K562 (cell line): ENCODE data around the gene STAT4. TPM values are rescaled to one million over a fixed set of nuclear protein-coding genes. Genes with fewer than 3 reads are reported as not detected.

Experiments
- ATAC-seq: fragments of 200-7000 bp; cut with Tn5 transposase; 3 replicates; pipeline ENCODE4 v1.9.1; 2020; ENCODE audit warnings: moderate library complexity
- BruUV-seq: library from RNA; stranded (reverse); fragments of 400-500 nt; replicated peaks from 2 replicates; lab custom pipeline; 2021; lab: Mats Ljungman, UMichigan
- CTCF ChIA-PET: fragments of 300-600 bp; formaldehyde crosslinking; extraction: SDS; loops from one replicate; lab custom pipeline; 2021; ENCODE audit warnings: low intra/inter-chr PET ratio; lab: Yijun Ruan, JAX
- POLR2A ChIA-PET: fragments of 300-600, 350-650 bp; sonication (Branson Sonifier 250); formaldehyde crosslinking; extraction: SDS; loops from one replicate; lab custom pipeline; 2021; ENCODE audit warnings: antibody characterized with exemption, inconsistent platforms; lab: Yijun Ruan, JAX
- DNase-seq, 4 experiments: peaks; one replicate each; pipeline versions ENCODE4 v3.0.0 to v3.0.0-alpha.2; 2011 to 2018; ENCODE audit warnings: low spot score in 3 of 4, mixed read lengths in 3 of 4; ENCODE audit errors: extremely low read depth in 1 of 4
- FAIRE-seq: peaks from 2 replicates; lab custom pipeline; 2011; peaks lifted over from hg19 to GRCh38; lab: Jason Lieb, UNC
- H2AFZ ChIP-seq: 2 replicates; pipeline ENCODE4 v1.6.0; 2011; ENCODE audit warnings: low read depth, low read length, control low read depth, inconsistent platforms
- H3K27ac ChIP-seq: fragments of 200-600 bp; 3 replicates; pipeline ENCODE4 v1.8.0; 2011; ENCODE audit warnings: low read depth, mild to moderate bottlenecking, control low read depth, inconsistent platforms, low read length, moderate library complexity, mixed read lengths; ENCODE audit errors: extremely low read depth
- H3K27me3 ChIP-seq, 2 experiments: fragments of 300-600 bp in 1 of 2; 2 replicates in 1 of 2; 3 replicates in 1 of 2; pipeline versions ENCODE4 v1.6.0 to v1.8.0; 2011; ENCODE audit warnings: inconsistent platforms in 2 of 2, low read length in 2 of 2, mild to moderate bottlenecking in 1 of 2, mixed read lengths in 1 of 2, moderate library complexity in 1 of 2; ENCODE audit not compliant: control insufficient read depth in 2 of 2, insufficient read depth in 2 of 2
- H3K36me3 ChIP-seq: fragments of 300-600 bp; 3 replicates; pipeline ENCODE4 v1.8.0; 2011; ENCODE audit warnings: mild to moderate bottlenecking, low read length, inconsistent platforms; ENCODE audit not compliant: control insufficient read depth, insufficient read depth
- H3K4me1 ChIP-seq, 2 experiments: fragments of 200-600 bp in 1 of 2; replicated peaks in 1 of 2; 2 replicates in 1 of 2; 3 replicates in 1 of 2; pipeline versions ENCODE4 v1.5.1 to v1.8.0; 2011; ENCODE audit warnings: inconsistent platforms in 2 of 2, low read length in 2 of 2, mild to moderate bottlenecking in 1 of 2, mixed read lengths in 1 of 2, moderate library complexity in 1 of 2; ENCODE audit not compliant: control insufficient read depth in 2 of 2, insufficient read depth in 2 of 2
- H3K4me2 ChIP-seq: 2 replicates; pipeline ENCODE4 v1.6.1; 2011; ENCODE audit warnings: low read length, control low read depth, inconsistent platforms, mixed read lengths; ENCODE audit not compliant: insufficient read depth
- H3K4me3 ChIP-seq: fragments of 200-600 bp; sonication (generic), shearing (Covaris generic); 2 replicates; pipeline ENCODE4 v1.5.1; 2016; ENCODE audit warnings: control low read depth, inconsistent platforms
- H3K79me2 ChIP-seq: fragments of 200-600 bp; 3 replicates; pipeline ENCODE4 v1.8.0; 2011; ENCODE audit warnings: low read length, inconsistent platforms; ENCODE audit not compliant: control insufficient read depth, insufficient read depth
- H3K9ac ChIP-seq, 2 experiments: 2 replicates each; pipeline versions ENCODE4 v1.6.0 to v1.6.1; 2011; ENCODE audit warnings: low read depth in 2 of 2, low read length in 2 of 2, control low read depth in 1 of 2, inconsistent platforms in 1 of 2, mild to moderate bottlenecking in 1 of 2, mixed read lengths in 1 of 2; ENCODE audit not compliant: insufficient read depth in 1 of 2
- H3K9me1 ChIP-seq: one replicate; pipeline ENCODE4 v1.6.0; 2011; ENCODE audit warnings: inconsistent platforms, mild to moderate bottlenecking, low read length, moderate library complexity; ENCODE audit not compliant: control insufficient read depth, insufficient read depth
- H3K9me3 ChIP-seq: replicated peaks from 2 replicates; pipeline ENCODE4 v1.5.1; 2011; ENCODE audit warnings: low read depth, low read length, inconsistent platforms; ENCODE audit not compliant: control insufficient read depth, insufficient read depth
- H4K20me1 ChIP-seq: replicated peaks from 2 replicates; pipeline ENCODE4 v1.6.1; 2011; ENCODE audit warnings: low read length, inconsistent platforms, mixed read lengths; ENCODE audit not compliant: control insufficient read depth, insufficient read depth
- CBFA2T3 ChIP-seq: fragments of 450-650 bp; IDR thresholded peaks from 2 replicates; pipeline ENCODE4 v1.6.1; 2017
- EHMT2 ChIP-seq: fragments of 450-650 bp; IDR thresholded peaks from 2 replicates; pipeline ENCODE4 v1.6.1; 2018; ENCODE audit warnings: antibody characterized with exemption
- FUS ChIP-seq: fragments of 200-400 bp; formaldehyde crosslinking; optimal IDR thresholded peaks from 2 replicates; pipeline ENCODE3; 2017; ENCODE audit warnings: low read depth, low read length
- IFI16 ChIP-seq: fragments of 250-450 bp; sonication (Bioruptor Pico); IDR thresholded peaks from 2 replicates; pipeline ENCODE4 v2.1.2; 2022; ENCODE audit warnings: mild to moderate bottlenecking, inconsistent platforms
- LCOR ChIP-seq: sonication (generic); formaldehyde crosslinking; IDR thresholded peaks from 2 replicates; pipeline ENCODE4 v1.8.0; 2022; ENCODE audit warnings: mild to moderate bottlenecking, missing genetic modification reagents
- MCM5 ChIP-seq: fragments of 450-650 bp; IDR thresholded peaks from 2 replicates; pipeline ENCODE4 v1.6.1; 2016; ENCODE audit warnings: low read depth
- MECOM ChIP-seq: fragments of 250-450 bp; sonication (Bioruptor Pico); IDR thresholded peaks from 2 replicates; pipeline ENCODE4 v1.8.0; 2022; ENCODE audit warnings: inconsistent platforms
- MED1 ChIP-seq: sonication (generic); formaldehyde crosslinking; IDR thresholded peaks from 2 replicates; pipeline ENCODE4 v1.8.1; 2023; ENCODE audit warnings: missing genetic modification reagents, borderline replicate concordance
- MIER1 ChIP-seq: fragments of 450-650 bp; IDR thresholded peaks from 2 replicates; pipeline ENCODE4 v1.6.1; 2016; ENCODE audit warnings: antibody characterized with exemption, mild to moderate bottlenecking, low read depth
- NBN ChIP-seq: fragments of 450-650 bp; IDR thresholded peaks from 2 replicates; pipeline ENCODE4 v1.6.1; 2016; ENCODE audit warnings: low read depth, mild to moderate bottlenecking
- NFIC ChIP-seq: fragments of 450-650 bp; IDR thresholded peaks from 2 replicates; pipeline ENCODE4 v1.6.1; 2017; ENCODE audit warnings: mild to moderate bottlenecking, inconsistent platforms
- STAG1 ChIP-seq: sonication (generic); formaldehyde crosslinking; IDR thresholded peaks from 2 replicates; pipeline ENCODE4 v1.5.0; 2020; ENCODE audit warnings: missing genetic modification reagents, borderline replicate concordance
- TAF1 ChIP-seq: IDR thresholded peaks from 2 replicates; pipeline ENCODE4 v1.6.1; 2011; ENCODE audit warnings: mild to moderate bottlenecking, low read length, moderate library complexity; ENCODE audit not compliant: insufficient read depth, control insufficient read depth, severe bottlenecking; ENCODE audit errors: extremely low read depth
- YY1 ChIP-seq, 3 experiments: IDR thresholded peaks; 2 replicates each; pipeline ENCODE4 v1.6.1; 2011; ENCODE audit warnings: low read length in 2 of 3, mild to moderate bottlenecking in 2 of 3, moderate library complexity in 2 of 3, borderline replicate concordance in 1 of 3, control low read depth in 1 of 3, low read depth in 1 of 3; ENCODE audit not compliant: insufficient read depth in 3 of 3, insufficient replicate concordance in 2 of 3, control insufficient read depth in 1 of 3, insufficient read length in 1 of 3; ENCODE audit errors: extremely low read depth in 1 of 3
- ZNF134 ChIP-seq: fragments of 250-450 bp; sonication (Bioruptor Pico); conservative IDR thresholded peaks from 2 replicates; pipeline ENCODE4 v1.4.0; 2020
- ZNF174 ChIP-seq: fragments of 250-450 bp; sonication (Bioruptor Pico); IDR thresholded peaks from 2 replicates; pipeline ENCODE4 v1.4.0; 2020; ENCODE audit warnings: mild to moderate bottlenecking
- ZNF239 ChIP-seq: fragments of 250-450 bp; sonication (Bioruptor Pico); IDR thresholded peaks from 2 replicates; pipeline ENCODE4 v1.4.0; 2020; ENCODE audit warnings: mild to moderate bottlenecking
- ZNF311 ChIP-seq: fragments of 250-450 bp; sonication (Bioruptor Pico); IDR thresholded peaks from 2 replicates; pipeline ENCODE4 v1.4.0; 2020; ENCODE audit warnings: mild to moderate bottlenecking, moderate library complexity
- ZNF785 ChIP-seq: fragments of 250-450 bp; sonication (Bioruptor Pico); IDR thresholded peaks from 2 replicates; pipeline ENCODE4 v1.4.0; 2020; ENCODE audit warnings: mild to moderate bottlenecking
- WGBS: fragments of 100-300 bp; shearing (Covaris generic); methylation state at CpG from one replicate; pipeline ENCODE4 v1.1.6; 2016; ENCODE audit warnings: low coverage, mixed read lengths; ENCODE audit not compliant: insufficient coverage; ENCODE audit errors: missing lambda C conversion rate; 5-methylcytosine and 5-hydroxymethylcytosine counted together
- in situ Hi-C: fragments of 300-500 bp; cut with MboI; formaldehyde crosslinking; loops from 4 replicates; pipeline ENCODE4 v1.15.0; 2018; ENCODE audit warnings: inconsistent platforms, mixed read lengths
- intact Hi-C: fragments of 100-400 bp; cut with micrococcal nuclease; formaldehyde crosslinking; loops from 2 replicates; pipeline ENCODE4 v1.14.2; 2022
- polyA plus RNA-seq, 8 experiments: library from polyadenylated mRNA; depleted of rRNA in 4 of 8; stranded (reverse) in 5 of 8; unstranded in 3 of 8; fragments of >200 nt; fragmentation: Nextera tagmentation in 2 of 8; fragmentation: Illumina TruSeq in 1 of 8; extraction: Ambion mirVana in 2 of 8; extraction: Trizol in 1 of 8; gene quantifications; 2 replicates each; pipeline versions ENCODE4 v1.2.1 to v1.2.3, GENCODE V29; 2011 to 2014; ENCODE audit warnings: inconsistent platforms in 1 of 8, missing spikeins in 1 of 8
- total RNA-seq, 7 experiments: library from RNA; depleted of rRNA in 6 of 7; stranded (reverse); fragments of >200 nt in 6 of 7; fragmentation: Illumina TruSeq in 2 of 7; extraction: Trizol in 2 of 7; gene quantifications; 2 replicates each; pipeline versions ENCODE4 v1.2.1 to v1.2.3, GENCODE V29; 2011 to 2021; ENCODE audit warnings: low replicate concordance in 1 of 7
- TF ChIP-seq, protein P1 (sequence below): fragments of 450-650 bp; IDR thresholded peaks from 2 replicates; pipeline ENCODE4 v1.6.1; 2016; ENCODE audit warnings: low read depth, mild to moderate bottlenecking, moderate library complexity

Gene STAT4
- total and polyA plus RNA-seq, 9 of the 15 experiments (the other 6 are each of a cell fraction or from before 2014, with no cell fraction given) = 0.01 to 0.06 (median 0.03) TPM; not detected in 6

DNA sequence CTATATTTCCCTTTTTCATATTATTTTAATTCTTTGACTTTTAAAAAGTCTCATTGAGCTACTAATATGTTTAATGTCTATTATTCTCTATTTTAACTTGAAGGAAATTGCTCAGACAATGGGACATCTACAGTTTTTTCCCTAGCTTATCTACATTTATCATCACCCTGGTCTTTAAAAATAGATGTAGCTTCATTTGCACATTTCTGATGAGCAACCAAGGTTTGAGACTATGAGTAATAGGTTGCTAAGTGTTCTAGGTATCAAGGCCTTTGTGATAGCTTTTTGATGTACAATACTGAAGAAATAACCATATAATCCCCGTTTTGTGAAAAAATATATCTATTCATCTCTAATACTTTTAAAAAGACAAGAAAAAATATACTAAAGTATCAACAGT is 47.0 kb downstream of the STAT4 start:
- H3K27ac ChIP-seq = no peak overlapping the region
- TF ChIP-seq MCM5 = no peak
- no peak for TF ChIP-seq MIER1
- TF ChIP-seq ZNF311 = no peak
- no peak for TF ChIP-seq IFI16
- TF ChIP-seq CBFA2T3 = no peak
- no peak for TF ChIP-seq LCOR (CRISPR knock-in tag)
- no peak for TF ChIP-seq MECOM (CRISPR knock-in tag)
- TF ChIP-seq ZNF785 = no peak
- TF ChIP-seq, all 486 proteins: peak for 0
- Histone ChIP-seq H3K27me3 (peaks cover 0 to 3% of the 10 kb centered on the region in 2 experiments; a peak in 1 of 5 replicates), H3K9me1 (no peaks in the 10 kb centered on the region), H3K9me3 (no peaks in the 10 kb centered on the region), H2AFZ (no peak overlapping the region), H3K79me2 (no peaks in the 10 kb centered on the region), H3K4me3 (no peak overlapping the region), H3K9ac (no peak overlapping the region), H3K36me3 (no peaks in the 10 kb centered on the region), H3K4me2 (no peak overlapping the region), H4K20me1 (no peaks in the 10 kb centered on the region), H3K4me1 (no peaks in the 10 kb centered on the region)
- intact Hi-C loops = no loop called here
- in situ Hi-C loops = no loop called here
- no peak for FAIRE-seq
- POLR2A ChIA-PET = no interaction called here
- ATAC-seq = no peak
- CTCF ChIA-PET = no interaction called here
- 8% methylated on average over 1 of the region's 1 CpG for WGBS
- no TSS peak for BruUV-seq
- DNase-seq = no peak

DNA sequence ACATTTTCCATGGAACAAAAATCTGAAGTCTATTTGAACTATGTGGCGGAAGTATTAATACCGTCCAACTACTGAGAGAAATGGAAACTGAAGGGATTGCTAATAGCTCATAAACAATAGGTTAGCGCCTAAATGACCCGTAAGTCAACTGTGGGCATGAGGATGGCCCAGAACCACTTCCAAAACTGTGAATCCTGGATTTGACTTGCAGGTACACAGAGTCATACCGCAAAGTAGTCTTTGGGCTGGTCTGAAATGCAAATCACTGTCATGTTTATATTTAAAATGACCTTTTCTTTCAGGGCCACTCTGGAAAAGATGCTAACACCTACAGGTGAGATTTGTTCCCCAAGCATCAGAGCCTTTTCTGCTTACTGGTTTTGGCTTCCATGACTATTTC is 50.6 kb downstream of the STAT4 start:
- FAIRE-seq (no peak), DNase-seq (no peak), ATAC-seq (no peak)
- Histone ChIP-seq H3K9me1 (no peaks in the 10 kb centered on the region), H3K9ac (no peak overlapping the region), H3K4me3 (no peak overlapping the region), H3K79me2 (no peaks in the 10 kb centered on the region), H2AFZ (no peak overlapping the region), H3K9me3 (no peaks in the 10 kb centered on the region), H4K20me1 (no peaks in the 10 kb centered on the region), H3K27ac (no peak overlapping the region), H3K4me2 (no peak overlapping the region), H3K36me3 (no peaks in the 10 kb centered on the region), H3K27me3 (no peaks in the 10 kb centered on the region), H3K4me1 (no peaks in the 10 kb centered on the region)
- no TSS peak for BruUV-seq
- in situ Hi-C loops (no loop called here), intact Hi-C loops (no loop called here)
- WGBS = 0% methylated on average over 5 of the region's 5 CpGs
- CTCF ChIA-PET = no interaction called here
- POLR2A ChIA-PET = interaction anchor here (1.1 kb wide), 1 partner anchor 10 kb away, joined by 3 read pairs; no protein-coding TSS in a partner anchor
- no peak for TF ChIP-seq NBN
- TF ChIP-seq NFIC = no peak
- TF ChIP-seq MED1 = no peak
- TF ChIP-seq TAF1 = no peak
- no peak for TF ChIP-seq FUS
- no peak for TF ChIP-seq EHMT2
- TF ChIP-seq ZNF134 (CRISPR knock-in tag) = no peak
- TF ChIP-seq ZNF174 = no peak
- TF ChIP-seq, protein P1, sequence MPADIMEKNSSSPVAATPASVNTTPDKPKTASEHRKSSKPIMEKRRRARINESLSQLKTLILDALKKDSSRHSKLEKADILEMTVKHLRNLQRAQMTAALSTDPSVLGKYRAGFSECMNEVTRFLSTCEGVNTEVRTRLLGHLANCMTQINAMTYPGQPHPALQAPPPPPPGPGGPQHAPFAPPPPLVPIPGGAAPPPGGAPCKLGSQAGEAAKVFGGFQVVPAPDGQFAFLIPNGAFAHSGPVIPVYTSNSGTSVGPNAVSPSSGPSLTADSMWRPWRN = no peak
- no peak for TF ChIP-seq YY1 (IDR thresholded peaks at IDR 0.05; ENCODE audit: borderline replicate concordance in 1 of 3, control insufficient read depth in 1 of 3, extremely low read depth in 1 of 3, insufficient read depth in 3 of 3, insufficient read length in 1 of 3, insufficient replicate concordance in 2 of 3, low read depth in 1 of 3, low read length in 2 of 3)
- no peak for TF ChIP-seq ZNF239
- no peak for TF ChIP-seq STAG1 (CRISPR knock-in tag)
